Right lobe of liver (tissue), 6 donors: ENCODE measurements around the gene OR13F1. TPM values are rescaled to one million over a fixed set of nuclear protein-coding genes. Genes with fewer than 3 reads are reported as not detected.
"Not testable (repeated sequence)": the region's sequence is repeated elsewhere in the genome, so short reads cannot be mapped to it uniquely, and the experiment has no call there.

Source experiments
- ATAC-seq, 4 donors: fragments of 200-7000 bp; cut with Tn5 transposase; one replicate each; pipeline ENCODE4 v1.9.1; 2020; ENCODE audit warnings: mild to moderate bottlenecking in 4 of 4, moderate library complexity in 4 of 4
- DNase-seq, 3 donors: peaks; one replicate each; pipeline ENCODE4 v3.0.0-alpha.2; 2020
- H3K27ac ChIP-seq, 3 donors: fragments of 200-600 bp; one replicate each; pipeline ENCODE4 v1.8.0; 2022
- H3K27me3 ChIP-seq, 2 donors: fragments of 200-600 bp; one replicate each; pipeline ENCODE4 v1.8.0; 2022
- H3K36me3 ChIP-seq, 4 donors: fragments of 200-600 bp; sonication (generic) in 1 of 4; one replicate each; pipeline versions ENCODE4 v1.5.1 to v1.8.0; 2017 to 2022; ENCODE audit warnings: control low read depth in 1 of 4
- H3K4me1 ChIP-seq, 4 donors: fragments of 200-600 bp; sonication (generic) in 1 of 4; one replicate each; pipeline versions ENCODE4 v1.5.1 to v1.8.0; 2017 to 2022; ENCODE audit warnings: control low read depth in 1 of 4
- H3K4me3 ChIP-seq, 3 donors: fragments of 200-600 bp; one replicate each; pipeline ENCODE4 v1.8.0; 2022
- H3K9me3 ChIP-seq, 4 donors: fragments of 200-600 bp; sonication (generic) in 1 of 4; one replicate each; pipeline versions ENCODE4 v1.5.1 to v1.8.0; 2017 to 2022; ENCODE audit warnings: control low read depth in 1 of 4
- CTCF ChIP-seq, 4 donors: fragments of 200-600 bp in 3 of 4; fragments of 450-650 bp in 1 of 4; IDR thresholded peaks; one replicate each; pipeline versions ENCODE4 v1.5.1 to v1.8.0; 2016 to 2022; ENCODE audit warnings: antibody characterized with exemption in 4 of 4, mild to moderate bottlenecking in 2 of 4
- POLR2A ChIP-seq: fragments of 450-650 bp; IDR thresholded peaks from one replicate; pipeline ENCODE4 v1.6.1; 2017; ENCODE audit warnings: antibody characterized with exemption, mild to moderate bottlenecking
- WGBS: methylation state at CpG from one replicate; pipeline ENCODE4 v1.1.6; 2018; ENCODE audit warnings: low coverage, low lambda C conversion rate; ENCODE audit not compliant: insufficient coverage; ENCODE audit errors: missing lambda C conversion rate; 5-methylcytosine and 5-hydroxymethylcytosine counted together
- intact Hi-C, 2 donors: fragments of 100-400 bp; cut with DNase I; formaldehyde crosslinking; loops; one replicate each; pipeline versions ENCODE4 v1.11.2 to v1.14.1; 2022
- total RNA-seq, 6 experiments: library from RNA; depleted of rRNA in 2 of 6; stranded (reverse); fragments of >200 nt in 2 of 6; fragmentation: NEBNext Ultra II Directional in 3 of 6; extraction: Animal tissue kit (Norgen Biotek cat#: 25700) in 3 of 6; gene quantifications; one replicate each; pipeline versions ENCODE4 v1.1.0 to v1.2.4, GENCODE V29; 2016 to 2023
- donor health status: DM: no; HTN: yes; CAD: no.
- donor health status: DM: no; HTN: no; CAD: no.
- donor health status: DM: no; HTN: no; CAD: no.
- donor health status: DM: no; HTN: yes; CAD: no.
- donor health status: DM: no; HTN: yes; CAD: no.

The OR13F1 gene
- total RNA-seq, 6 experiments from 2014 or later = not detected

- H3K9me3 ChIP-seq = no peaks in the 10 kb centered on the region
- H3K27me3 ChIP-seq = no peaks in the 10 kb centered on the region
- TF ChIP-seq CTCF (IDR thresholded peaks at IDR 0.05) = no peak
- no peaks in the 10 kb centered on the region for H3K4me1 ChIP-seq
- H3K36me3 ChIP-seq = no peaks in the 10 kb centered on the region
- H3K4me3 ChIP-seq = no peak overlapping the region
- no peak overlapping the region for H3K27ac ChIP-seq
- intact Hi-C loops = no loop called here
- DNase-seq = no peak
- ATAC-seq = no peak
- WGBS = 57% methylated on average over 5 of the region's 5 CpGs
These were observed 10.8 kb downstream of the OR13F1 start for GRCh38 chr9:104514901-104515300.

- H3K9me3 ChIP-seq, H3K27me3 ChIP-seq, DNase-seq, ATAC-seq, H3K4me3 ChIP-seq, H3K27ac ChIP-seq, H3K4me1 ChIP-seq, H3K36me3 ChIP-seq, intact Hi-C loops: not testable (repeated sequence)
- no CpG with 5 or more reads among the region's 10 CpGs for whole genome bisulfite sequencing
These were observed 16.2 kb downstream of the OR13F1 start for GRCh38 chr9:104520241-104520640.

- ATAC-seq (no peak), DNase-seq (no peak)
- no peak within 1 kb of the TSS for H3K27ac ChIP-seq
- H3K4me3 ChIP-seq = no peak within 1 kb of the TSS
- no peaks in the 10 kb centered on the region for H3K27me3 ChIP-seq
- TF ChIP-seq POLR2A (no peak), CTCF (IDR thresholded peaks at IDR 0.05) (no peak)
- intact Hi-C loops = no loop called here
- H3K4me1 ChIP-seq = no peaks in the 10 kb centered on the region
- H3K9me3 ChIP-seq = no peaks in the 10 kb centered on the region
- H3K36me3 ChIP-seq = no peaks in the 10 kb centered on the region
These were observed 23.0 kb downstream of the OR13F1 start, which contains the start of gene OR13C4 for GRCh38 chr9:104527109-104527508. Gene OR13C4 (minus strand): TSS chr9:104527209. CDS start chr9:104527209, 0 bp downstream.

GRCh38 chr9:104536756-104537155 lies 32.7 kb downstream of the OR13F1 start, which contains the start of gene OR13C3:
Gene OR13C3 (minus strand): TSS chr9:104536856. CDS start chr9:104536723, 133 bp downstream.
- no CpG with 5 or more reads among the region's 5 CpGs for WGBS

GRCh38 chr9:104539275-104539674 lies 35.2 kb downstream of the OR13F1 start:
- H3K36me3 ChIP-seq = no peaks in the 10 kb centered on the region
- DNase-seq (no peak), ATAC-seq (no peak)
- TF ChIP-seq CTCF (IDR thresholded peaks at IDR 0.05) (no peak), POLR2A (no peak)
- H3K9me3 ChIP-seq = no peaks in the 10 kb centered on the region
- no peak overlapping the region for H3K27ac ChIP-seq
- intact Hi-C loops = no loop called here
- H3K4me1 ChIP-seq = no peaks in the 10 kb centered on the region
- H3K27me3 ChIP-seq = no peaks in the 10 kb centered on the region
- WGBS = 29% methylated on average over 1 of the region's 1 CpG
- no peak overlapping the region for H3K4me3 ChIP-seq

More at GRCh38 chr9:104536756-104537155, 32.7 kb downstream of the OR13F1 start, which contains the start of gene OR13C3:
- Histone ChIP-seq H3K36me3 (no peaks in the 10 kb centered on the region), H3K4me3 (no peak within 1 kb of the TSS), H3K4me1 (no peaks in the 10 kb centered on the region), H3K27ac (no peak within 1 kb of the TSS), H3K9me3 (no peaks in the 10 kb centered on the region), H3K27me3 (no peaks in the 10 kb centered on the region)
- DNase-seq = no peak
- intact Hi-C loops = no loop called here
- no peak for TF ChIP-seq CTCF (IDR thresholded peaks at IDR 0.05)
- no peak for TF ChIP-seq POLR2A
- no peak for ATAC-seq
